WTC11 (cell line): ENCODE measurements around the gene LAMP5.
A peak's percentile ranks its signal among the peaks of the same experiment; 100 is the strongest.

Experiments
- CTCF ChIP-seq: fragments of 200-600 bp; IDR thresholded peaks from 2 replicates; pipeline ENCODE4 v1.8.0; 2022; ENCODE audit warnings: antibody characterized with exemption
- HMGXB4 ChIP-seq: sonication (generic); formaldehyde crosslinking; IDR thresholded peaks from 2 replicates; pipeline ENCODE4 v1.8.1; 2023; ENCODE audit warnings: mild to moderate bottlenecking, moderate library complexity, missing genetic modification reagents
- MAX ChIP-seq: sonication (generic); formaldehyde crosslinking; IDR thresholded peaks from 2 replicates; pipeline ENCODE4 v1.8.0; 2022; ENCODE audit warnings: mild to moderate bottlenecking, missing genetic modification reagents
- ZBTB21 ChIP-seq: sonication (generic); formaldehyde crosslinking; IDR thresholded peaks from 2 replicates; pipeline ENCODE4 v1.8.1; 2023; ENCODE audit warnings: mild to moderate bottlenecking, missing genetic modification reagents, borderline replicate concordance

- no peak for TF ChIP-seq CTCF
- TF ChIP-seq ZBTB21 (CRISPR knock-in tag) = no peak
- no peak for TF ChIP-seq HMGXB4
- peak; percentile 61; the same call in 1 of the 2 replicates for TF ChIP-seq MAX (CRISPR knock-in tag)
Observed at GRCh38 chr20:9507544-9508239, 6.7 kb upstream of the LAMP5 start.
